SKM-1 treated with dmso at 0.1 percent for 144 hours (cell line): ENCODE measurements around the gene TMEM183A.

ENCODE experiments used
- DNase-seq: peaks from one replicate; lab custom pipeline; 2025; ENCODE audit not compliant: unreplicated experiment; lab: John Stamatoyannopoulos, UW

TMEM183A gene, protein sequence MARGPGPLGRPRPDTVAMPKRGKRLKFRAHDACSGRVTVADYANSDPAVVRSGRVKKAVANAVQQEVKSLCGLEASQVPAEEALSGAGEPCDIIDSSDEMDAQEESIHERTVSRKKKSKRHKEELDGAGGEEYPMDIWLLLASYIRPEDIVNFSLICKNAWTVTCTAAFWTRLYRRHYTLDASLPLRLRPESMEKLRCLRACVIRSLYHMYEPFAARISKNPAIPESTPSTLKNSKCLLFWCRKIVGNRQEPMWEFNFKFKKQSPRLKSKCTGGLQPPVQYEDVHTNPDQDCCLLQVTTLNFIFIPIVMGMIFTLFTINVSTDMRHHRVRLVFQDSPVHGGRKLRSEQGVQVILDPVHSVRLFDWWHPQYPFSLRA

DNA sequence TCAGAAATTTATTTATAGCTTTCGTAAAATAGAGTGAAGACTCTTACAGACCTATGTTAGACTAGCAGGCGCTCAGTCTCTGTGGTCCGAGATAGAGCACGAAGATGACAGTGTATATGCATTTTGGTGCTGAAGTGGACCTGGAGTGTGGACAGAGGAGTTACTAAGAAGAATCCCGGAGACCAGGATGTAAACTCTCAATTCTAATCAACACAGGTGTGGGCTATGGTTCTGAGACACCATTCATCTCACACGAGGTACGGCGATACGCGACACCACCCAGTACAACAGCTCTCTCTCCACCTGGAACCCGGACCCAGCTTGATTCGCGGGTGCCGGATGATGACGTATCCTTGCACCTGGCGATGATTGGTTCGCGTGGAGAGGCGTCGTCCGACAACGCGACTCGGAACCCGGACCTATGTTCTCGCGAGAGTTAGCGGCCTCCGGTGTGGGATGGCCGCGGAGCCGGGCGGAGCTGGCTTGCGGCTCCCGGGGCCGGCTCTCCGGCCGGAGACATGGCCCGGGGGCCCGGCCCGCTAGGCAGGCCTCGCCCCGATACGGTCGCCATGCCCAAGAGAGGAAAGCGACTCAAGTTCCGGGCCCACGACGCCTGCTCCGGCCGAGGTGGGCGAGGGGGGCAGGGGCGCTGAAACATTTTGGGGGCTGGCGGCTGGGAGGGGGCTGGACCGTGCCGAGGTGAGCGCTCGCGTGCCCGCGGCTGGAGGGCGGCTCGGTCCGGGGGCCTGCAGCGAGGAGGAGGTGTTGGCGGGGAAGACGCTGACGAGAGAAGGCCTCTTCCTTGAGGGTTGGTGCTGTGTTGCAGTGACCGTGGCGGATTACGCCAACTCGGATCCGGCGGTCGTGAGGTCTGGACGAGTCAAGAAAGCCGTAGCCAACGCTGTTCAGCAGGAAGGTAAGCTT is at the start of gene TMEM183A:
TSS of gene TMEM183A (plus strand) at position 427 of the 924 bp plus-strand sequence. CDS start at position 519, 92 bp downstream.
- DNase-seq: peak; percentile 99

DNA sequence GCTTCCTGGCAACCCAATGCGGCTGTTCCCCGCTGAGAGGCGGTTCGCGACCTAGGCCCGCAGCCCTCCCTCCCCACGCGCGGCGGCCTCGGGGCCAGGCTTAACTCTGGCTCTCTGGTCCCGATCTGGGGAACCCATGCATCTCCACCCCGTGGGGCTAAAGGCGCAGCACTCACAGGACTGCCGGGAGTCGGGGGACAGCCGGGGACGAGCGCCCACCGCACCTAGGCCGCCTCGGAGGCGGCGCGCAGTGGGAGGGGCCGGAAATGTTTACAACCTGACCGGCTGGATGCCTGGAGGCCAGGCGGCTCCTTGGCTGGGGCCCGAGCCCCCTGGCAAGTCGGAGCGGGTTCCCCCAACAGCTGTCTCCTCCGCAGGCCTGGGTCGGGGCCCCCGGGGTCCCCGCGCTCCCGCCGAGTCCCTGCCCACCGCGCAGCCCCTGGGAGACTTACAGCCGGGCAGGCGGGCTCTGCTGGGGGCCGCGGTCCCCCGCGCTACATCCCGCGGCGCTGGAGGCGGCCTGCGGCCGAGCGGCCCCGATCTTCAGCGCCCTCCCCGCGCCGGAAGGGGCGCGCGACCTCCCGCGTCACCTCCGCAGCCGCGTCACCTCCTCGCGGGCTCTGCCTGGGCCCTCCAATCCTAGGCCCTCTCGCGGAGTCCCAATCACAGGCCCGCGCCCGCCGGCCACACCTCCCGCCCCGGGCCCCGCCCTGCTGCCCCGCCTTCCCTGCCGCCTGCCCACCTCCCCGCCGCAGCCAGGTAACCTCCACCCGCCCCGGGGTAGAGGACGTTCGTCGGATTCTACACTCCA is 49.2 kb upstream of the TMEM183A start, which contains the start of gene ADIPOR1:
TSS of gene ADIPOR1 (minus strand) at position 580 of the 811 bp plus-strand sequence. CDS start 7,242 bp downstream, outside the sequence.
- peak; percentile 91 for DNase-seq

DNA sequence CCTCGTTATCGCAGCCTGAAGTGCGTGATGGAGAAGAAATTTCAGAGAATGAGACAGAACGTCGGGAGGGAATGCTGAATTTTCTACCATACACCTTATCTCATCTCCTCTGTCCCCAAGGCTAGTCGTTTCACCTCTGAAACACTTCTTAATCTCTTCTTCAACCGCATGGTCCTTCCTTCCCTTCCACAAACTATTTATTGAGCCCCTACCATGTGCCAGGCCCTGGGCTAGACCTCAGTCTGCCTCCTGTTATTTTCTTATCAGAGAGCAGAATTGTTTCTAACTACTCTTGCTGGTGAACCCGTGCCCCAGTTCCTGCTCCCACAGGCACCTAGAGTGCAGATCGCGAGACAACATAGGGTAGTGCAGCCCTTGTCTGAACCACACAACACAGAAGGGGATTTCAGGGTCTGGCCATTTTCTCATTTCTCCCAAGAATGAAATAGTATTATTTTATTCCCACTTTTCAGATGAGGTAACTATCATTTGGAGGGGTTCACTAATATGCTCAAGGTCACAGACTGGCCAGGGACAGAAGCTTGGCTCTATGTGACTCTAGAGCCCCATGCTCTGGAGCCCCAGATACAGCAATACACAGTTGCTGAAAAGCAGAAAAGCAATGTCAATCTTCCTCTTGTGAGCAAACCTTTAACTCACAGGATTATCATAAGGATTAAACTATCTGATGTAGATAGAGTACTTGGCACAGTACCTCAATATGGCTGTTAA is 48.5 kb upstream of the TMEM183A start:
- no peak for DNase-seq

DNA sequence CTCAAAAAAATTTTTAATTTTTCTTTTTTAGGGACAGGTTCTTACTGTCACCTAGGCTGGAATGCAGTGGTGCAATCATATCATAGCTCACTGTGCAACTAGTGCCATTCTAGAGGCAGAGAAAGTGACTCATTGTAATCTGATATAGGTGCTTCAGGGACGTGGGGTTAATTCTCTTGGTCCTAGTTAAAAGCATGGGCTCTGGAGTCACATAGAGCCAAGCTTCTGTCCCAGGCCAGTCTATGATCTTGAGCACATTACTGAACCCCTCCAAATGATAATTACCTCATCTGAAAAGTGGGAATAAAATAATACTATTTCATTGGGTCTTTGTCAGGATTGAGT is 47.9 kb upstream of the TMEM183A start:
- DNase-seq: no peak

DNA sequence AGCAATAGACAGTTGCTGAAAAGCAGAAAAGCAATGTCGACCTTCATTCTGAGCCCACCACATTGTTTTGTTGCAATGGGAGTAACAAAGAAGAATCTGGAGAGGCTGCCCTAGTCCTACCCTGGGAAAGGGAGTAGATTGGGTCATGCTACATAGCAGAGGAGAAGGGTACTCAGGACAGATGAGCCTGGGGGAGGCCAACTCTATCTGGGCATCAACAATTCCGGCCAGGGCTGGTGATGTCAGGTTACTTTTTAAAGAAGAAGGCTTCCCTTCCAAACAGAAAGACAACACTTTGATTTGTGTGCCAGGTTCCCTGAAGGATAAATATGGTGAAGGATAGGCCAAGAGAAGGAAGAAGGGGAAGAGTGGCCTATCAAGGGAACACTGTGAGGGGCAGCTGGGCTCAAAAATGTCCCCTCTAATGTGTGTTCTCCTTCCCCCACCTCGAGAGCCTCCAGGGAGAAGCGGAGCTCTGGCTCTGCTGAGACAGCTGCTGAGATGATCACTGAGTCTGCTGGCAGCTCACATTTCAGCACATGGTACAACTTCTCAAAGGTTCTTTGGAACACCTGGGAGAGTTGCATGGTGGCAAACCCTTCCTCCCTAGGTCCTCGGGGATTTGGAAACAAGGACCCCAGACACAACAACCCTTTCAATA is 45.8 kb upstream of the TMEM183A start:
- DNase-seq: no peak

DNA sequence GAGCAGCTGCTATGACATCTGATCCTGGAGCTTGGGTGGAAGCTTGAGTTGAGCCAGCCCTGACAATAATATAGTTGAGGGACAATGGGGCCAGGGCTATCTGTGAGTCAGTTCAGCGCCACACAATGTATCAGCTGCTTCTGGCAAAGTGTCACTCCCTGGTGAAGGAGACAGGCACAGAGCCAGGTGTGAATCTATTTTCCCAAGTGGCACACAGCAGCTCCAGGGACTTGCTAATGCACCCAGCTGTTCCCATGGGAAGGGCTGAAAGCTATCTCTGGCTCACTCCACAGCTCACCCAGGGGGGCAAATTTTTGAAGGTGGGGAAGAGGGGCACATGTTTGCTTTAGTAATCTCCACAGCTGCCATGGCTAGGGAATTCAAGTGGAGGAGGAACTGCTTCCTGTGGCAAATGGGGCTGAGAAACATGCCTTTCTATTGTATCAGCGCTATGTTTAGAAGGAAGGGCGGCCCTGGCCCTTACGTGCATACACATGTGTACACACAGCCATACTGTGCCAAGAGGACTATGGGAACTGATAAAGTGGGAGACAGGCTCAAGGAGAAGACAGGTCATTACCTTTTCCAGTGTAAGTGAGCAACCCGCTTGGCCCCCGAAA is 42.3 kb upstream of the TMEM183A start:
- DNase-seq: no peak

DNA sequence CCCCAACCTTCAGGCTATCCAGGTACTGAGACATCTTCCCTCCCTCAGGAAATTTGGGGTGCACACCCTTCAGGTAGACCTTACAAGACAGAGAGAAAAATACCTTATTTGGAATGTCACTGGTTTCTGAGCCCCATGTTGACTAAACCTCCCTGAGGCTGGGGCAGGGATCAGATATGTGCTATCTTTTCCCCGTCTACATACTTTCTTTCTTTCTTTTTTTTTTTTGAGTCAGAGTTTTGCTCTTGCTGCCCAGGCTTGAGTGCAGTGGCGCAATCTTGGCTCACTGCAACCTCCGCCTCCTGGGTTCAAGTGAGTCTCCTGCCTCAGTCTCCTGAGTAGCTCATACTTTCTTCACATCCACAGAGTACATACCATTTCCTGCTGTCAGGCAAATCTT is 41.8 kb upstream of the TMEM183A start:
- no peak for DNase-seq

DNA sequence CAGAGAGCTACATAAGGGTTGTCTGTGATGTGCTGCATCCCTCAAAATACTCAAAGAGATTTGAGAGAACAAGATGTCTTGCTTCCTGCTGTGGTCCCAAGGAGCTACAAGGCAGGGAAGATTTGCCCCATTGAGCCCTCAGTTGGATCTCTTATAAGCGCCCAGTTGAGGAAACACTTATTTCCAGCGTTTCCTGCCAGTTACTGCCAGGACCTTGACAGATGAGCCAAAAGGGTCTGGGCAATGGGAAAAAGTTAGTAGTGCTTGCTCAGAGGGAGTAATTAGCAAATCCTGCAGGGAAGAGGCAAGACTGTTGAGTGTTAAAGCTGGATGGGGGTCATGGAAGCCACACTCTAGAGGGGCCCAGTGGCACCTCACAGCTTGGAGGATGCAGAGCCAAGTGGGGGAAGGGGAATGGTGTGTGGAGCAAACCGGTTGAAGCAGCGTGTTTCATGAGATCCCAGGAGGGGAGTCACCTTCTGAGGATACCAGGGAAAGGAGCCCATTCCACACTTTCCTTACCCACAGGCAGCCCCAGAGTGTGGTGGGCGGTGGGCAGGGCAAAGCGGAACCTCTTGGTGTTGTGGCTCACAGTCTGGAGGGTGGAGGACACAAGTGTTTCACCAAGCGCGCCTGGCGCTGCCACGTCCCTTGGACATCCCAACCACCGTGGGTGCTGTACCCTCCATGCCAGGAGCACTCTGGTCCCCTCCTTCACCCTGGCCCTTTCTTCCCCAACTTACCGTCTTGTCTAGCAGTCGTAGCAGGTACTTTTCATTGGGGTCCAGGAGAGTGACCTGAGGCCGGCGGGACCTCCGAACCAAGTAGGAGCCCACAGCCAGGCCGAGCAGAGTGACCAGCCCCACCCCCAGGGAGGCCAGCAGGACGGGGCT is 40.9 kb upstream of the TMEM183A start:
- no peak for DNase-seq

DNA sequence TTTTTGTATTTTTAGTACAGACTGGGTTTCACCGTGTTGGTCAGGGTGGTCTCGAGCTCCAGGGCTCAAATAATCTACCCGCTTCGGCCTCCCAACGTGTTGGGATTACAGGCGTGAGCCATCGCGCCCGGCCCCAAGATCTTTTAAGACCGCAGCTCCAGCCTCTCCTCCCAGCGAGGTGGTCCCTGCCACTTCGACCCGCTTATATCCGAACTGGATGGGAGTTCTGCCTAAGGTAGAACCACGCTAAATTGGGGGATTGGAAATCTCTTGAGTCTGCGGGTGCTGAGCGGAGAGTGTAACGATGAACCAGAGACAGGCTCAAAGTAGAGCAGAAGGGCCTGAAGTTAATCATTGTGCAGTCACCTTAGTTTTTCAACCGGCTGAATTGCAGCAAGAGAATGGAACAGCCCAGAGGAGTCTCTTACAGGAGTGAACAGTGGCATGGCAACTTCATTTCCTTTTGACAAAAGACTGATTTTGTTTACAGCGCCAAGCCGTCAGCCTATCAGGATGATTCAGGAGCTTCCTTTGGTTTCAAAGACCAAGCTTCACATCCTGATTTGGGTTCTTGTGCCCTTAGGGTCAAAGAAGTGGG is 39.4 kb upstream of the TMEM183A start:
- DNase-seq: peak; percentile 33

DNA sequence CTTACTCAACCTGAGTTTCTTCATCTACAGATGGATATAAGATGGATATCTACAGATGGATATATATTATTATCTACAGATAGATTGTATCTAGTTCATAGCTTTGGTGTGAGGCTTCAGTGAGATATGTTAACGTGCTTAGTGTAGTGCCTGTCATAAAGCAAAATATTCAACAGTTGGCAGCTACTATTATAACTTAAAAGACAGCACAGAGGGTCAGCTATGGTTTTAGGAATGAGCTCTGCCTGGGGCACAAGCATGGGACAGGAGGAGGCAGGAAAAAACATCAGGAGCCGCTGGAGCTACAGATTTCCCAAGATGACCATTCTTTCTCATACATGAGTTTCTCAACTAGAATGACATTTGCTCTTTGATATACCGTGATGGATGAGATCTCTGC is 38.8 kb upstream of the TMEM183A start:
- DNase-seq: no peak

DNA sequence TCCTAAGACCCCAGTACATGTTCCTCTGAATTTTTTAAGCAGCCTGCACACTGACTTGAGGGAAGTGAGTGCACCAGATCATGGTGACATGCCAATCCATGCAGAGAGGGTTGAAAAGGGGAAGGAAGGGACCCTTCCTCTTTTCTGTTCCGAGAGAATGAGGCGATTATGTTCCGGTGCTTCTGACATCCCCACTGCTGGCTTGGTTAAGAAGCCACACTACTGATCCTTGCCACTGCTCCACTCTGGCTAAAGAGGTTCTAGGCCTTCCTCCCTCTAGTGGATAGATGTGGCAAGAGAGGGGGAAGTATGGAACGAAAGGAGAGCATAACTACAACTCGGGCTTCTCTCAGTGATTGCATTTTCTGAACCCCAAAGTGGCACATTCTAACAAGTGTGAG is 38.3 kb upstream of the TMEM183A start:
- peak; percentile 100 for DNase-seq

DNA sequence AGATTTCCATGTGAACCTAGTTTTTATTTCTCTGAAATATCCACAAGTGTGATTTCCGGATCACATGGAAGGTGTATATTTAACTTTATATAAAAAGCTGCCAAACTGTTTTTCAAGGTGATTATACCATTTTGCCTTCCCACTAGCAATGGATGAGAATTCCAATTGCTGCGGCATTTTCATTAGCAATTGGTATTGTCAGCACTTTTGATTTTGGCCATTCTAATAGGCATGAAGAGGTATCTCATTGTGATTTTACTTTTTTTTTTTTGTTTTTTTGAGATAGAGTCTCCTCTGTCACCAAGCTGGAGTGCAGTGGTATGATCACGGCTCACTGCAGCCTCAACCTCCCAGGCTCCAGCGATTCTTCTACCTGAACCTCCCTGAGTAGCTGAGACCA is 35.1 kb upstream of the TMEM183A start:
- DNase-seq: no peak

DNA sequence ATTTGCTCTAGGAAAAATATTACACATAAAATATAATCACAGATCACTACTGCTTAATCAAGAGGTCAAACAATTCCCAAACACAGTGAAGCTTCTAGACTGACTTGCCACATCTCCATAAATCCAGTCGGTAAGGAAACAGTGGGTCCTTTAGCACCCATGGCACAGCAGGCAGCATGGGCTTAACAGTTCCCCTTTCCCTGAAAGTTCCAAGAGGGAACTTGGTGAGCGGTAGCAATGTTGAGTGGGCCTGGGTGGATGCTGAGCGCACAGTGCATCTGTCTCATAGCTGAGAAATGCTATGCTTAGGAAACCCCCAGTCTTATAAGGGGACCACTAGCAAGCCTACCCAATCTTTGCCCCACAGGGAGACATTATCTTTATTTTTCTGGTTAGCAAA is 32.3 kb upstream of the TMEM183A start:
- no peak for DNase-seq

DNA sequence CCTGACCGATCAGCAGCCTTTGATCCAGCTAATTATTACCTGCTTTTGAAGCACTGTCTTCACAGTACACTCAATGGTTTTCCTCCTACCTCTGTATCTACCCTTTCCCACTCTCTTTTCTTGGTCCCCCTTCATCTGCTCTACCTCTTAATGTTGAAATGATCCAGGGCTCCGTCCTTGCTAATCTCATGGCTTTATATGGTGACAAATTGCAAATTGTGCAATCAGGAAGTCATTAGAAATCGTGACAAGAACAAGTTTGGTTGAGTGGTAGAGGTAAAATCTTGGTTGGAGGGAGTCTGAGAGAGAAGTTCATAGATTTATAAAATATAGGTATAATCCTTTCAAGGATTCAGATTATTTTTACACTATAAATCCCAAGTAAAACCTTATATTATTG is 30.5 kb upstream of the TMEM183A start:
- DNase-seq: no peak

DNA sequence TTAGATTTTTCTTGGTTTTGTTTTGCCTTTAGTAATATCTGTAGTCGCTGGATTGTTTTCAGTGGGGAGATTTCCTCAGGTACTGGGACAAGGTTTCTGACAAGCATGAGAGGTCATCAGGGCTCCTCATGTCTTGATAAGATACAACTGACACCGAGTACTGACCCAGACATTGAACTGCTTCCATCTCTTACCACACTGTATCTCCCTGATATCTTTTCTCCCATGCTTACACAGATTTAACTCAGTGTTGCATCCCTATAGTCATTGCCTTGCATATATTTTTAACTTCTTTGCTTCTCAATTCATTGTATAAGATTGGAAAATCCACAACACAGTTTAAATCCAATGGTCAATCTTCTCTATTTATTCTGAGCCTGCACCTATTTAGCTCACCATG is 27.7 kb upstream of the TMEM183A start:
- no peak for DNase-seq

DNA sequence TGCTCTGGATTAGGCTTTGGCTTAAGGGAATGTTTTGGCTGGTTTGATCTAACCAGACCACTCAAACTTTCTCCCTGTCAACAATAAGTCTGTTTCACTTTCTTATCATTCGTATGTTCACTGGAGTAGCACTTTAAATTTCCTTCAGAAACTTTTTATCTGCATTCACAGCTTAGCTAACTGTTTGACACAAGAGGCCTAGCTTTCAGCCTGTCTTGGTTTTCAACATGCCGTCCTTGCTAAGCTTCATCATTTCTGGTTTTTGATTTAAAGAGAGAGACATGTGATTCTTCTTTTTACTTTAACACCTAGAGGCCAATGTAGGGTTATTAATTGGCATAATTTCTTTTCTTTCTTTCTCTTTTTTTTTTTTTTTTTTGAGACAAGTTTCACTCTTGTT is 25.2 kb upstream of the TMEM183A start:
- DNase-seq: no peak

DNA sequence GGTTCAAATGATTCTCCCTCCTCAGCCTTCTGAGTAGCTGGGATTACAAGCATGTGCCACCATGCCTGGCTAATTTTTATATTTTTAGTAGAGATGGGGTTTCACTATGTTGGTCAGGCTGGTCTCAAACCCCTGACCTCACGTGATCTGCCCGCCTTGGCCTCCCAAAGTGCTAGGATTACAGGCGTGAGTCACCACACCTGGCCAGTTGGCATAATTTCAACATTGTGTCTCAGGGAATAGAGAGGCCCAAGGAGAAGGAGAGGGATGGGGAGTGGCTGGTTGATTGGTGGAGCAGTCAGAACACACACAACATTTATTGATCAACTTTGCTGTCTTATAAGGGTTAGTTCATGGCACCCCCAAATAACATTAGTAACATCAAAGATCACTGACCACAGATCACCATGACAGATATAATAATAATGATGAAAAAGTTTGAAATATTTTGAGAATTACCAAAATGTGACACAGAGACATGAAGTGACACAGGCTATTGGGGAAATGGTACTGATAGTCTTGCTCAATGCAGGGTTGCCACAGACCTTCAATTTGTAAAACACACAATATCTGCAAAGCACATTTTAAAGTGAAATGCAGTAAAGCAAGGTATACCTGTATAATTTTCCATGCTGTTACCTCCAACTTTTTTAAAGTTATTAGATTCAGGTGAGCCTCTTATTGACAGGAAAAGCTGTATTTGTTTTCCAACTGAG is 24.3 kb upstream of the TMEM183A start:
- peak; percentile 37 for DNase-seq
